ENCODE measurements around the gene NTPCR. TPM values are rescaled to one million over a fixed set of nuclear protein-coding genes. Genes with fewer than 3 reads are reported as not detected.

The NTPCR gene
- total RNA-seq, 3 donors from 2014 or later, result 27.2 to 40.1 (median 28.8) TPM

DNA sequence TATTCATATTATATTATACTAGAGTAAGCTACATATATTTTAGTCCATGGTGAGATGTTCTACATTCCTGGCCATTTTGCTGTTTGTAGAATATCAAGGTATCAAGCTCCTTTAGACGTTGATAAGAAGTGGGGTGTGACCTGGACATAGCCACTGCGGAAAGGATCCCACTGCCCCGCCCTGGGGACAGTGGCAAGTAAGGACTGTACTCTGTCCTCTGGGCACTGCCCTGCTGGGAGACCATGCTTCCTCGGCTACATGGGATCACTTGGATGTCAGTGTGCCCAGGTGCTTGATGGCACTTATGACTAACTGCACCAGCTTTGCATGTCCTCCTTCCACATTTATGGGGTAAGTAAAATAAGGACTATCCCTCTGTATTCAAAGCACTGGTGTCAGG, 46.3 kb upstream of the NTPCR start:
- Histone ChIP-seq H3K4me3 (no peak overlapping the region), H3K27me3 (no peaks in the 10 kb centered on the region), H3K9me3 (no peaks in the 10 kb centered on the region), H3K36me3 (no peaks in the 10 kb centered on the region), H3K4me1 (peaks cover 0 to 3% of the 10 kb centered on the region in 2 donors), H3K27ac (no peak overlapping the region)
- no peak for TF ChIP-seq POLR2A (IDR thresholded peaks at IDR 0.05)
- TF ChIP-seq POLR2AphosphoS5 (IDR thresholded peaks at IDR 0.05), result no peak
- TF ChIP-seq, protein P1, sequence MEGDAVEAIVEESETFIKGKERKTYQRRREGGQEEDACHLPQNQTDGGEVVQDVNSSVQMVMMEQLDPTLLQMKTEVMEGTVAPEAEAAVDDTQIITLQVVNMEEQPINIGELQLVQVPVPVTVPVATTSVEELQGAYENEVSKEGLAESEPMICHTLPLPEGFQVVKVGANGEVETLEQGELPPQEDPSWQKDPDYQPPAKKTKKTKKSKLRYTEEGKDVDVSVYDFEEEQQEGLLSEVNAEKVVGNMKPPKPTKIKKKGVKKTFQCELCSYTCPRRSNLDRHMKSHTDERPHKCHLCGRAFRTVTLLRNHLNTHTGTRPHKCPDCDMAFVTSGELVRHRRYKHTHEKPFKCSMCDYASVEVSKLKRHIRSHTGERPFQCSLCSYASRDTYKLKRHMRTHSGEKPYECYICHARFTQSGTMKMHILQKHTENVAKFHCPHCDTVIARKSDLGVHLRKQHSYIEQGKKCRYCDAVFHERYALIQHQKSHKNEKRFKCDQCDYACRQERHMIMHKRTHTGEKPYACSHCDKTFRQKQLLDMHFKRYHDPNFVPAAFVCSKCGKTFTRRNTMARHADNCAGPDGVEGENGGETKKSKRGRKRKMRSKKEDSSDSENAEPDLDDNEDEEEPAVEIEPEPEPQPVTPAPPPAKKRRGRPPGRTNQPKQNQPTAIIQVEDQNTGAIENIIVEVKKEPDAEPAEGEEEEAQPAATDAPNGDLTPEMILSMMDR (IDR thresholded peaks at IDR 0.05), result no peak
- no peak for DNase-seq (ENCODE audit: low spot score in 2 of 2)
- intact Hi-C loops (cut with DNase I; ENCODE audit: low total_unique reads), result no loop called here

DNA sequence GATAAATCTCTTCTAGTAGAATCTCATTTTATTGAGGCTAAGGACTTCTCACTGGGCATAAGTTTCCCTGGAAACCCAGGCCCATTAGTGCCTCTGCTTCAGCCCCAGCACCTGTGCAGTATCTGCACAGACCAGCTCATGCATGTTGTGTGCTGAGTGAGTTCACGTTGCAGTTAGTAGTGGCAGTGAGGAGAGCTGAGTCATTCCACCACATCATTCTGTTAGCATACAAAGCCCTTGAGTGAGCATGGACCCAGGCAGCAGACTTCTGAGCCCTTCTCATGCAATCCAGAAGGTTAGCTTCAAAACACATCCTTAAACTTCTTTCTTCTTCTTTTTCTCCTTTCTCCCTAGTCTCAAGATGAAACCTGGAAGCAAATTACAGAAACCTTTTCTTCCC, 45.8 kb upstream of the NTPCR start:
- no peaks in the 10 kb centered on the region for H3K36me3 ChIP-seq
- H3K27me3 ChIP-seq, result no peaks in the 10 kb centered on the region
- intact Hi-C loops (cut with DNase I; ENCODE audit: low total_unique reads), result no loop called here
- no peak for DNase-seq (ENCODE audit: low spot score in 2 of 2)
- H3K27ac ChIP-seq, result no peak overlapping the region
- H3K4me3 ChIP-seq, result no peak overlapping the region
- no peaks in the 10 kb centered on the region for H3K9me3 ChIP-seq
- peaks cover 0 to 3% of the 10 kb centered on the region in 2 donors for H3K4me1 ChIP-seq
- TF ChIP-seq POLR2AphosphoS5 (IDR thresholded peaks at IDR 0.05), result no peak
- no peak for TF ChIP-seq POLR2A (IDR thresholded peaks at IDR 0.05)
- TF ChIP-seq, protein P1 (IDR thresholded peaks at IDR 0.05), result no peak

DNA sequence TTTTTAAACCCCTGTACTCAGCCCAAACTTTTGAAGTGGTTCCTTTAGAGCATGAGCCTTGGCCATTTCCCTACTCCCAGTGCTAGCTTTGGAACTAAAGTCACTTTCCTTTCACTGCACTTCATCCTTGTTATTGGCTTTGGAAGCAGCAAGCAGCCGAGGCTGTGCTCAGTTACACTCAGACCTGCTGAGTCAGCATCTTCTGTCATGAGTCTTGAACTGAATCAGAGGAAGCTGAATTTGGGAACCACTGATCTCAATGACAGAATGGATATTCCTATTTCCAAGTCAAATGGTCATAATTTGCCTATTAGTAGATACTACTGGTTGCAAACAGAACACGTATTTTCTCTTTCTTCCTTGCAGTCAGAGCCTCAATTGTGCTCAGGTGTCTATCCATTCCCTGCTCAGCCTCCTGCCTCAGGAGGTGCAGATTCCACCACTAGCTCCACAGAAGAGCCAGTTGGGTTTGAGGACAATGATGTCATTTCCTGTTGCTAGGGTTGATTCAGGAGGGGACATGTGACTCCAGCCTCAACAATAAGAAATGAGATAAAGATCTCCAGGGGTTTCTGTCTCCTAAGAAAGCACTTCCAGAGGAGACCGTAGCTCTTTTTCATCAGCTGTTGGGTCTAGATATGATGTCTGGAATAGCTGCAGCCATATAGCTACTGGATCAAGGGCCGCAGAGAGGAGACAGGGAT, 44.9 kb upstream of the NTPCR start:
- peaks cover 0 to 3% of the 10 kb centered on the region in 2 donors for H3K4me1 ChIP-seq
- TF ChIP-seq POLR2AphosphoS5 (IDR thresholded peaks at IDR 0.05) (no peak), POLR2A (IDR thresholded peaks at IDR 0.05) (no peak)
- TF ChIP-seq, protein P1 (IDR thresholded peaks at IDR 0.05), result no peak
- no peak overlapping the region for H3K27ac ChIP-seq
- no peaks in the 10 kb centered on the region for H3K36me3 ChIP-seq
- intact Hi-C loops (cut with DNase I; ENCODE audit: low total_unique reads), result no loop called here
- no peaks in the 10 kb centered on the region for H3K27me3 ChIP-seq
- no peak overlapping the region for H3K4me3 ChIP-seq
- no peak for DNase-seq (ENCODE audit: low spot score in 2 of 2)
- no peaks in the 10 kb centered on the region for H3K9me3 ChIP-seq

DNA sequence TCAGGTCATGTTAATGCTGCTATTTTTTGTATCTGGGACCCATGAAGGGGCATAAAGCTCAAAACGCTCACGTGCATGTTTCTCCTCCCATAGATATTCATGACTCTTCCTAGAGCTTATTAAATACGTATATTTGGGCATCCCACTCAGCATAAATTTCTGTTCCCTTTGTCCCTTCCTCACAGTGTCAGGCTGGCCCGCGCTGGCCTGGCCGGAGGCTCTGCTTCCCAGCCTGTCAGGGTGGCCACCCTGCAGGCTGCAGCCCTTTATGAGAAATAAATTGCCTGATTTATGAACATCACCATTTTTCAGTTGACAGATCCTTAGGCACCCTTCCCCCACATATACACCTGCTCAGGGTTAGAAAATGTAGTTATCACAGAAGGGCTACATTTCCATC, 44.0 kb upstream of the NTPCR start:
- no peak for DNase-seq (ENCODE audit: low spot score in 2 of 2)
- intact Hi-C loops (cut with DNase I; ENCODE audit: low total_unique reads), result no loop called here
- Histone ChIP-seq H3K36me3 (no peaks in the 10 kb centered on the region), H3K4me1 (peaks cover 0 to 1% of the 10 kb centered on the region in 2 donors), H3K27ac (no peak overlapping the region), H3K4me3 (no peak overlapping the region), H3K27me3 (no peaks in the 10 kb centered on the region), H3K9me3 (no peaks in the 10 kb centered on the region)
- TF ChIP-seq, protein P1 (IDR thresholded peaks at IDR 0.05), result no peak
- TF ChIP-seq POLR2A (IDR thresholded peaks at IDR 0.05) (no peak), POLR2AphosphoS5 (IDR thresholded peaks at IDR 0.05) (no peak)

DNA sequence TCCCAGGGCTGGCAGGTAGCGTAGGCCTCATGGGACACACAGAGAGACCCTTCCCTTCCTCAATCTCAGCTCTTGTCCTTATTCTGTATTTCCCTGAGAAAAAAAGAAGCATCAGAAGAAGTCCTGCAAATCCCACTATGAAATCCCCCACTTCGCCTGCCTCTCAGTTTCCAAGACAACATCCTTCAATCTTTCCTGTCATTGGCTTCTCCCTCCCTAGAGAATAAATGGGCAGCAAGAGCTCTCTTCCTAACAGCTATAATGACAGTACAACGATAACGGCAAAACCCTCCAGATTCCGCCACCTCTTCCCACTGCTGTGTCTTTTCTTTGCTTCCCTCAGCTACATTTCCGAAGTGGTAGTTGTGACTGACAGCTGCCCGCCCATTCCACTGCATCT, 41.6 kb upstream of the NTPCR start:
- no peaks in the 10 kb centered on the region for H3K9me3 ChIP-seq
- H3K4me1 ChIP-seq, result no peaks in the 10 kb centered on the region
- no peaks in the 10 kb centered on the region for H3K36me3 ChIP-seq
- DNase-seq (ENCODE audit: low spot score in 2 of 2), result no peak
- TF ChIP-seq, protein P1 (IDR thresholded peaks at IDR 0.05), result no peak
- TF ChIP-seq POLR2A (IDR thresholded peaks at IDR 0.05) (no peak), POLR2AphosphoS5 (IDR thresholded peaks at IDR 0.05) (no peak)
- H3K27ac ChIP-seq, result no peak overlapping the region
- intact Hi-C loops (cut with DNase I; ENCODE audit: low total_unique reads), result no loop called here
- H3K27me3 ChIP-seq, result no peaks in the 10 kb centered on the region
- H3K4me3 ChIP-seq, result no peak overlapping the region
